Measurements from ENCODE around the gene WNT5B. TPM values are rescaled to one million over a fixed set of nuclear protein-coding genes. Genes with fewer than 3 reads are reported as not detected.

WNT5B gene
- total RNA-seq, 4 donors from 2014 or later = 0.53 to 9.1 (median 0.94) TPM; not detected in 1

- no peak for TF ChIP-seq POLR2A (IDR thresholded peaks at IDR 0.05)
- TF ChIP-seq, protein P1, sequence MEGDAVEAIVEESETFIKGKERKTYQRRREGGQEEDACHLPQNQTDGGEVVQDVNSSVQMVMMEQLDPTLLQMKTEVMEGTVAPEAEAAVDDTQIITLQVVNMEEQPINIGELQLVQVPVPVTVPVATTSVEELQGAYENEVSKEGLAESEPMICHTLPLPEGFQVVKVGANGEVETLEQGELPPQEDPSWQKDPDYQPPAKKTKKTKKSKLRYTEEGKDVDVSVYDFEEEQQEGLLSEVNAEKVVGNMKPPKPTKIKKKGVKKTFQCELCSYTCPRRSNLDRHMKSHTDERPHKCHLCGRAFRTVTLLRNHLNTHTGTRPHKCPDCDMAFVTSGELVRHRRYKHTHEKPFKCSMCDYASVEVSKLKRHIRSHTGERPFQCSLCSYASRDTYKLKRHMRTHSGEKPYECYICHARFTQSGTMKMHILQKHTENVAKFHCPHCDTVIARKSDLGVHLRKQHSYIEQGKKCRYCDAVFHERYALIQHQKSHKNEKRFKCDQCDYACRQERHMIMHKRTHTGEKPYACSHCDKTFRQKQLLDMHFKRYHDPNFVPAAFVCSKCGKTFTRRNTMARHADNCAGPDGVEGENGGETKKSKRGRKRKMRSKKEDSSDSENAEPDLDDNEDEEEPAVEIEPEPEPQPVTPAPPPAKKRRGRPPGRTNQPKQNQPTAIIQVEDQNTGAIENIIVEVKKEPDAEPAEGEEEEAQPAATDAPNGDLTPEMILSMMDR (IDR thresholded peaks at IDR 0.05) = no peak
- H3K36me3 ChIP-seq = no peaks in the 10 kb centered on the region
- peaks cover 0 to 19% (median 0%) of the 10 kb centered on the region in 4 donors for H3K4me1 ChIP-seq
- no peaks in the 10 kb centered on the region for H3K27me3 ChIP-seq
- no peaks in the 10 kb centered on the region for H3K9me3 ChIP-seq
- no peak overlapping the region for H3K4me3 ChIP-seq
- H3K27ac ChIP-seq = peak overlapping the region in 2 of 4 donors; percentile 11 to 20
- peak in 2 of 3 donors; percentile 69 to 71 for DNase-seq
Measured at GRCh38 chr12:1644534-1645438, 15.8 kb downstream of the WNT5B start.

DNA sequence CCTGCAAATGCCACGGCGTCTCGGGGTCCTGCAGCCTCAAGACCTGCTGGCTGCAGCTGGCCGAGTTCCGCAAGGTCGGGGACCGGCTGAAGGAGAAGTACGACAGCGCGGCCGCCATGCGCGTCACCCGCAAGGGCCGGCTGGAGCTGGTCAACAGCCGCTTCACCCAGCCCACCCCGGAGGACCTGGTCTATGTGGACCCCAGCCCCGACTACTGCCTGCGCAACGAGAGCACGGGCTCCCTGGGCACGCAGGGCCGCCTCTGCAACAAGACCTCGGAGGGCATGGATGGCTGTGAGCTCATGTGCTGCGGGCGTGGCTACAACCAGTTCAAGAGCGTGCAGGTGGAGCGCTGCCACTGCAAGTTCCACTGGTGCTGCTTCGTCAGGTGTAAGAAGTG lies 16.8 kb downstream of the WNT5B start:
- Histone ChIP-seq H3K4me3 (no peak overlapping the region), H3K27ac (no peak overlapping the region), H3K9me3 (no peaks in the 10 kb centered on the region), H3K4me1 (peaks cover 0 to 19% (median 0%) of the 10 kb centered on the region in 4 donors), H3K36me3 (no peaks in the 10 kb centered on the region), H3K27me3 (no peaks in the 10 kb centered on the region)
- no peak for TF ChIP-seq POLR2A (IDR thresholded peaks at IDR 0.05)
- TF ChIP-seq, protein P1 (IDR thresholded peaks at IDR 0.05) = no peak
- no peak for DNase-seq

- no peak for TF ChIP-seq POLR2A (IDR thresholded peaks at IDR 0.05)
- TF ChIP-seq, protein P1 (IDR thresholded peaks at IDR 0.05) = no peak
- peak in 1 of 3 donors; percentile 31 for DNase-seq
- Histone ChIP-seq H3K36me3 (no peaks in the 10 kb centered on the region), H3K4me3 (no peak overlapping the region), H3K27ac (no peak overlapping the region), H3K27me3 (no peaks in the 10 kb centered on the region), H3K4me1 (peaks cover 0 to 19% (median 0%) of the 10 kb centered on the region in 4 donors), H3K9me3 (no peaks in the 10 kb centered on the region)
Measured at GRCh38 chr12:1646569-1647284, 17.7 kb downstream of the WNT5B start.

- no peak for TF ChIP-seq POLR2A (IDR thresholded peaks at IDR 0.05)
- TF ChIP-seq, protein P1 (IDR thresholded peaks at IDR 0.05) = no peak
- peaks cover 0 to 19% (median 0%) of the 10 kb centered on the region in 4 donors for H3K4me1 ChIP-seq
- no peak overlapping the region for H3K27ac ChIP-seq
Measured at GRCh38 chr12:1647285-1647669, 18.2 kb downstream of the WNT5B start.

GRCh38 chr12:1650260-1650977 lies 21.4 kb downstream of the WNT5B start:
- H3K4me1 ChIP-seq = peaks cover 0 to 2% (median 0%) of the 10 kb centered on the region in 4 donors
- peak overlapping the region in 1 of 4 donors; percentile 46 for H3K27ac ChIP-seq
- H3K36me3 ChIP-seq = no peaks in the 10 kb centered on the region
- H3K27me3 ChIP-seq = no peaks in the 10 kb centered on the region
- H3K9me3 ChIP-seq = no peaks in the 10 kb centered on the region
- TF ChIP-seq POLR2A (IDR thresholded peaks at IDR 0.05) = no peak
- TF ChIP-seq, protein P1 (IDR thresholded peaks at IDR 0.05) = no peak
- H3K4me3 ChIP-seq = no peak overlapping the region
- DNase-seq = no peak

More at GRCh38 chr12:1647285-1647669, 18.2 kb downstream of the WNT5B start:
- Histone ChIP-seq H3K27me3 (no peaks in the 10 kb centered on the region), H3K36me3 (no peaks in the 10 kb centered on the region), H3K4me3 (no peak overlapping the region), H3K9me3 (no peaks in the 10 kb centered on the region)
- DNase-seq = no peak

Data from Peyer's patch (tissue), 4 donors.